Measurements from ENCODE around the gene PLXNC1. TPM values are rescaled to one million over a fixed set of nuclear protein-coding genes. Genes with fewer than 3 reads are reported as not detected.

The PLXNC1 gene
- 0.07 and 0.66 TPM in 2 replicates for total RNA-seq

DNA sequence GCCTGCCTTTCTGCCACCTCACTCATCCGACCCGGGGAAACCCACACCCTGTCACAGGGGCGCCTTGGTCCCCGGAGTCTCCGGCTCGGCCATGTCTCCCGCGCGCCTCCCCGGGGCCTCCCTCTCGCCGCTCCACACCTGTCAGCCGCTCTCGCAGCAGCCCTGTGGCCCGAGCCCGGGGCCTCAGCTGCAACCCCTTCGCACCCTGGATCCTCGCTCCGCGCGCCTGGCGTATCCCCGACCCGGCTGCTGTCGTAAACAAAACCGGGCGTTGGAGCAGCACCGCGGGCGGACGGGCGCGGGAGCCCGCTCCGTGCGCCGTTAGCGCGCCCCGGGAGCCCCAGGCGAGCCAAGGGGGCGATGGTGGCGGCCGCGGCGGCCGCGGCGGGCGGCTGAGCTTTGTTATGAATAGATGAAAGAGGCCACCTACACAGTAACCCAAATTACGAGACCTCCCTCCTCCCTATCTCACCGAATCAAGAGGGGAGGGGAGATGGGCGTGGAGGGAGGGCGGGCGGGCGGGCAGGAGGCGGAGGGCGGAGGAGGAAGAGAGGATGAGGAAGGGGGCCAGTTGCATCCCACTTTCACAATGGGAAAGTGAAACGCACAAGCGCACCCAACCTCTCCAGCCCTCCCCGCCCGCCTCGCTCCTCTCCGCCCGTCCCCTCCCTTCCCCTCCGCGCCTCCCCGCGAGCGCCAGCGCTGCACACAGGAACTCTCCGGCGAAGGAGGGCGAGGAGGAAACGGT, at the start of gene PLXNC1:
Gene PLXNC1, plus strand, starts transcription at position 587 of the 748 bp plus-strand sequence. CDS start 395 bp downstream, outside the sequence.

All from thoracic aorta endothelial cell (primary cell).